GM12878 (cell line): ENCODE results near the gene RPL32. TPM values are rescaled to one million over a fixed set of nuclear protein-coding genes. Genes with fewer than 3 reads are reported as not detected.

Source experiments
- ATAC-seq: fragments of 200-7000 bp; cut with Tn5 transposase; 3 replicates; pipeline ENCODE4 v1.9.1; 2020; ENCODE audit warnings: mild to moderate bottlenecking, moderate library complexity
- BruUV-seq: library from RNA; stranded (reverse); fragments of 400-500 nt; replicated peaks from 2 replicates; lab custom pipeline; 2021; lab: Mats Ljungman, UMichigan
- CTCF ChIA-PET: fragments of 300-600 bp; sonication (Branson Sonifier 250); formaldehyde crosslinking; extraction: SDS; loops from one replicate; lab custom pipeline; 2021; ENCODE audit warnings: inconsistent platforms; lab: Yijun Ruan, JAX
- POLR2A ChIA-PET: fragments of 350-600 bp; formaldehyde crosslinking; extraction: SDS; loops from one replicate; lab custom pipeline; 2021; ENCODE audit warnings: inconsistent platforms; lab: Charles Lee
- RAD21 ChIA-PET: fragments of 300-600 bp; sonication (Branson Sonifier 250); formaldehyde crosslinking; loops from one replicate; lab custom pipeline; 2023; ENCODE audit warnings: antibody characterized with exemption; ENCODE audit not compliant: unreplicated experiment; lab: Charles Lee
- SMC1A ChIA-PET: fragments of 300-600 bp; sonication (Branson Sonifier 250); formaldehyde crosslinking; loops from one replicate; lab custom pipeline; 2023; ENCODE audit not compliant: unreplicated experiment, uncharacterized antibody; lab: Charles Lee
- DNase-seq: peaks from one replicate; pipeline ENCODE4 v3.0.0-alpha.2; 2011; ENCODE audit warnings: low read depth, low spot score
- FAIRE-seq: peaks from 3 replicates; lab custom pipeline; 2011; peaks lifted over from hg19 to GRCh38; lab: Jason Lieb, UNC
- H2AFZ ChIP-seq: 2 replicates; pipeline ENCODE4 v1.6.0; 2011; ENCODE audit warnings: low read depth, low read length, control low read depth; ENCODE audit not compliant: control insufficient read depth
- H3K27ac ChIP-seq: 2 replicates; pipeline ENCODE4 v1.5.1; 2011; ENCODE audit warnings: control low read depth; ENCODE audit not compliant: control insufficient read depth, insufficient read depth
- H3K27me3 ChIP-seq, 2 experiments: replicated peaks in 1 of 2; 2 replicates each; pipeline versions ENCODE4 v1.6.0 to v1.6.1; 2011; ENCODE audit warnings: low read length in 1 of 2; ENCODE audit not compliant: control insufficient read depth in 2 of 2, insufficient read depth in 2 of 2
- H3K36me3 ChIP-seq, 2 experiments: 2 replicates each; pipeline ENCODE4 v1.5.1; 2011; ENCODE audit warnings: low read length in 1 of 2; ENCODE audit not compliant: control insufficient read depth in 2 of 2, insufficient read depth in 2 of 2
- H3K4me1 ChIP-seq: 2 replicates; pipeline ENCODE4 v1.6.1; 2011; ENCODE audit warnings: mild to moderate bottlenecking, low read length, moderate library complexity, mixed read lengths; ENCODE audit not compliant: control insufficient read depth, insufficient read depth
- H3K4me2 ChIP-seq: 2 replicates; pipeline ENCODE4 v1.6.0; 2011; ENCODE audit warnings: control low read depth; ENCODE audit not compliant: control insufficient read depth, insufficient read depth
- H3K4me3 ChIP-seq: fragments of 200-600 bp; sonication (generic); 2 replicates; pipeline ENCODE4 v1.5.1; 2016
- H3K79me2 ChIP-seq: 2 replicates; pipeline ENCODE4 v1.6.0; 2011; ENCODE audit warnings: low read length; ENCODE audit not compliant: control insufficient read depth, insufficient read depth
- H3K9ac ChIP-seq: 2 replicates; pipeline ENCODE4 v1.8.0; 2011; ENCODE audit warnings: low read length, control low read depth, mixed read lengths; ENCODE audit not compliant: control insufficient read depth, insufficient read depth
- H3K9me3 ChIP-seq: replicated peaks from 3 replicates; pipeline ENCODE4 v1.5.1; 2011; ENCODE audit warnings: mild to moderate bottlenecking, low read length; ENCODE audit not compliant: control insufficient read depth, insufficient read depth
- H4K20me1 ChIP-seq: 2 replicates; pipeline ENCODE4 v1.6.0; 2011; ENCODE audit not compliant: control insufficient read depth, insufficient read depth
- ATF7 ChIP-seq: fragments of 450-650 bp; IDR thresholded peaks from 2 replicates; pipeline ENCODE4 v1.6.1; 2016; ENCODE audit warnings: low read depth, mild to moderate bottlenecking
- BRCA1 ChIP-seq: IDR thresholded peaks from 2 replicates; pipeline ENCODE4 v1.6.1; 2011; ENCODE audit warnings: low read depth, low read length, improper control_type of control experiment
- CHD2 ChIP-seq: IDR thresholded peaks from 2 replicates; pipeline ENCODE4 v1.6.1; 2011; ENCODE audit warnings: low read depth, low read length, improper control_type of control experiment, borderline replicate concordance
- CREB1 ChIP-seq: IDR thresholded peaks from 2 replicates; pipeline ENCODE4 v1.6.1; 2012; ENCODE audit warnings: low read depth, mild to moderate bottlenecking, inconsistent platforms
- ESRRA ChIP-seq: IDR thresholded peaks from 2 replicates; pipeline ENCODE4 v1.6.1; 2012; ENCODE audit warnings: mild to moderate bottlenecking, low read length, improper control_type of control experiment
- GATAD2B ChIP-seq: fragments of 450-650 bp; conservative IDR thresholded peaks from 2 replicates; pipeline ENCODE4 v1.6.1; 2017; ENCODE audit warnings: low read depth, mild to moderate bottlenecking, moderate library complexity
- HCFC1 ChIP-seq: fragments of 150-350 bp; IDR thresholded peaks from 2 replicates; pipeline ENCODE4 v1.6.1; 2014; ENCODE audit warnings: low read length
- HDGF ChIP-seq: fragments of 450-650 bp; IDR thresholded peaks from 2 replicates; pipeline ENCODE4 v1.6.1; 2016; ENCODE audit warnings: antibody characterized with exemption
- KAT2A ChIP-seq: conservative IDR thresholded peaks from 2 replicates; pipeline ENCODE4 v1.6.1; 2011; ENCODE audit warnings: low read depth, low read length; ENCODE audit not compliant: control insufficient read depth
- KLF5 ChIP-seq: fragments of 450-650 bp; IDR thresholded peaks from 2 replicates; pipeline ENCODE4 v1.6.1; 2014; ENCODE audit warnings: mild to moderate bottlenecking; ENCODE audit not compliant: partially characterized antibody
- MAX ChIP-seq: IDR thresholded peaks from 2 replicates; pipeline ENCODE4 v1.6.1; 2012; ENCODE audit warnings: low read depth, low read length, improper control_type of control experiment
- NR2C2 ChIP-seq: IDR thresholded peaks from 2 replicates; pipeline ENCODE4 v1.6.1; 2011; ENCODE audit warnings: borderline replicate concordance, low read depth; ENCODE audit not compliant: control insufficient read depth, insufficient read length
- POLR2A ChIP-seq: IDR thresholded peaks from 2 replicates; pipeline ENCODE4 v1.6.1; 2011; ENCODE audit warnings: low read depth, mild to moderate bottlenecking, low read length
- RAD21 ChIP-seq: IDR thresholded peaks from 2 replicates; pipeline ENCODE4 v1.6.1; 2011; ENCODE audit warnings: mild to moderate bottlenecking, low read depth, low read length, moderate library complexity; ENCODE audit not compliant: insufficient read depth
- RELB ChIP-seq: fragments of 450-650 bp; IDR thresholded peaks from 2 replicates; pipeline ENCODE4 v1.6.1; 2017; ENCODE audit warnings: low read depth, mild to moderate bottlenecking, moderate library complexity
- RFX5 ChIP-seq: IDR thresholded peaks from 2 replicates; pipeline ENCODE4 v1.6.1; 2011; ENCODE audit warnings: low read depth, low read length, improper control_type of control experiment
- ZNF217 ChIP-seq: fragments of 450-650 bp; IDR thresholded peaks from 2 replicates; pipeline ENCODE4 v1.6.1; 2017; ENCODE audit warnings: antibody characterized with exemption, mild to moderate bottlenecking
- ZNF24 ChIP-seq: fragments of 450-650 bp; IDR thresholded peaks from 2 replicates; pipeline ENCODE4 v1.6.1; 2017; ENCODE audit warnings: antibody characterized with exemption, mild to moderate bottlenecking
- WGBS: methylation state at CpG from one replicate; pipeline ENCODE4 v1.1.6; 2016; ENCODE audit warnings: low lambda C conversion rate; ENCODE audit not compliant: insufficient replicate concordance, insufficient coverage; ENCODE audit errors: missing lambda C conversion rate; 5-methylcytosine and 5-hydroxymethylcytosine counted together
- in situ Hi-C: fragments of 300-500 bp; cut with MboI; formaldehyde crosslinking; loops from 9 replicates; pipeline ENCODE4 v1.14.3; 2018; ENCODE audit warnings: mixed read lengths
- intact Hi-C: fragments of 100-400 bp; cut with micrococcal nuclease; formaldehyde crosslinking; loops from one replicate; pipeline ENCODE4 v1.14.2; 2022; ENCODE audit not compliant: unreplicated experiment
- polyA plus RNA-seq, 11 experiments: library from polyadenylated mRNA; depleted of rRNA in 4 of 11; unstranded in 6 of 11; stranded (reverse) in 5 of 11; fragments of >200 nt; fragmentation: Nextera tagmentation in 4 of 11; fragmentation: Illumina TruSeq in 1 of 11; extraction: Ambion mirVana in 4 of 11; extraction: Trizol in 1 of 11; gene quantifications; 1 replicate in 1 of 11; 2 replicates in 10 of 11; pipeline versions ENCODE4 v1.2.1 to v1.2.3, GENCODE V29; 2011 to 2016; ENCODE audit warnings: inconsistent platforms in 2 of 11, missing spikeins in 2 of 11, low read depth in 1 of 11
- total RNA-seq, 4 experiments: library from RNA; depleted of rRNA in 3 of 4; stranded (reverse); fragments of >200 nt in 3 of 4; fragmentation: Illumina TruSeq in 1 of 4; extraction: Trizol in 1 of 4; gene quantifications; 2 replicates each; pipeline versions ENCODE4 v1.2.1 to v1.2.3, GENCODE V29; 2013 to 2021

Gene RPL32
- total and polyA plus RNA-seq, 10 of the 15 experiments (the other 5 are each of a cell fraction or from before 2014, with no cell fraction given), result 1,533 to 5,147 (median 3,350) TPM

- Histone ChIP-seq H2AFZ (no peak overlapping the region), H3K27ac (no peak overlapping the region), H3K4me2 (peak overlapping the region; percentile 91; the same call in 1 of the 2 replicates), H3K9ac (no peak overlapping the region), H3K79me2 (no peaks in the 10 kb centered on the region), H3K27me3 (peaks cover 0 to 2% of the 10 kb centered on the region in 2 experiments; a peak in 1 of 4 replicates), H4K20me1 (no peaks in the 10 kb centered on the region; the same call in 1 of the 2 replicates), H3K36me3 (no peaks in the 10 kb centered on the region), H3K9me3 (no peaks in the 10 kb centered on the region), H3K4me3 (no peak overlapping the region), H3K4me1 (no peaks in the 10 kb centered on the region)
- SMC1A ChIA-PET, result interaction anchor here (1.0 kb wide), 1 partner anchor 103 kb away, joined by 3 read pairs; no protein-coding TSS in a partner anchor
- BruUV-seq, result no TSS peak
- CTCF ChIA-PET, result interaction anchor here (0.7 to 3.7 kb wide), 9 partner anchors 8 to 642 kb away, joined by 3 to 22 read pairs (median 4); partner anchors contain the start of genes RPL32 and TMEM40
- FAIRE-seq (no peak), DNase-seq (no peak), ATAC-seq (no peak)
- TF ChIP-seq ZNF24 (no peak), HDGF (no peak), ESRRA (no peak), MAX (no peak), ATF7 (no peak), RFX5 (no peak), POLR2A (no peak), BRCA1 (no peak), KAT2A (no peak), RELB (no peak), GATAD2B (no peak), KLF5 (no peak), NR2C2 (no peak), RAD21 (no peak), HCFC1 (no peak), ZNF217 (no peak), CHD2 (no peak), CREB1 (no peak)
- POLR2A ChIA-PET, result no interaction called here
- in situ Hi-C loops, result no loop called here
- RAD21 ChIA-PET, result interaction anchor here (0.8 to 1.5 kb wide), 2 partner anchors 22 to 58 kb away, joined by 3 to 9 read pairs; no protein-coding TSS in a partner anchor
- 50% methylated on average over 5 of the region's 5 CpGs for WGBS
- intact Hi-C loops, result no loop called here
Observed at GRCh38 chr3:12809435-12809834, 31.9 kb downstream of the RPL32 start.
